Tibial nerve (tissue), 4 donors: Measurements from ENCODE around the gene AMBRA1.

ENCODE experiments used
- CTCF ChIP-seq, 5 experiments: fragments of 200-600 bp in 3 of 5; fragments of 450-650 bp in 2 of 5; sonication (generic) in 3 of 5; IDR thresholded peaks; one replicate each; pipeline ENCODE4 v1.5.1; 2016 to 2019; ENCODE audit warnings: antibody characterized with exemption in 5 of 5, mild to moderate bottlenecking in 3 of 5, moderate library complexity in 2 of 5
- EP300 ChIP-seq, 2 donors: sonication (generic); formaldehyde crosslinking; IDR thresholded peaks; one replicate each; pipeline ENCODE4 v1.6.1; 2017; ENCODE audit warnings: antibody characterized with exemption in 2 of 2, mild to moderate bottlenecking in 1 of 2

GRCh38 chr11:46359953-46360352, 233.9 kb downstream of the AMBRA1 start:
- TF ChIP-seq CTCF (IDR thresholded peaks at IDR 0.05) (no peak), EP300 (IDR thresholded peaks at IDR 0.05) (no peak)
